OCI-LY1 (cell line): ENCODE measurements around the gene CDH2.

Experiments
- CTCF ChIP-seq: fragments of 200-600 bp; sonication (generic), shearing (Covaris generic); IDR thresholded peaks from 2 replicates; pipeline ENCODE4 v1.5.1; 2017; ENCODE audit warnings: mild to moderate bottlenecking, antibody characterized with exemption, low read length, moderate library complexity, mixed read lengths
- EZH2 ChIP-seq: fragments of 200-600 bp; sonication (generic), shearing (Covaris generic); IDR thresholded peaks from 2 replicates; pipeline ENCODE4 v1.8.0; 2017; ENCODE audit warnings: borderline replicate concordance, mixed run types, mild to moderate bottlenecking, antibody characterized with exemption, low read length, moderate library complexity, mixed read lengths

GRCh38 chr18:28019425-28020108 lies 157.4 kb downstream of the CDH2 start:
- no peak for TF ChIP-seq CTCF
- no peak for TF ChIP-seq EZH2
